K562 (cell line): ENCODE measurements around the gene DCUN1D1. TPM values are rescaled to one million over a fixed set of nuclear protein-coding genes. Genes with fewer than 3 reads are reported as not detected.

Experiments
- CREB1 ChIP-seq, 2 experiments: sonication (generic) in 1 of 2; formaldehyde crosslinking in 1 of 2; IDR thresholded peaks; 2 replicates each; pipeline versions ENCODE4 v1.6.1 to v1.8.0; 2012 to 2022; ENCODE audit warnings: inconsistent platforms in 1 of 2, mild to moderate bottlenecking in 1 of 2, missing genetic modification reagents in 1 of 2, moderate library complexity in 1 of 2
- FOSL1 ChIP-seq: fragments of 200-800 bp; sonication (Bioruptor generic); conservative IDR thresholded peaks from 2 replicates; pipeline ENCODE4 v1.6.1; 2016; ENCODE audit warnings: missing genetic modification characterization, missing compliant biosample characterization
- KAT7 ChIP-seq: sonication (generic); formaldehyde crosslinking; IDR thresholded peaks from 2 replicates; pipeline ENCODE4 v1.8.0; 2022; ENCODE audit warnings: missing genetic modification reagents, mild to moderate bottlenecking, borderline replicate concordance
- MAZ ChIP-seq, 2 experiments: fragments of 450-650 bp in 1 of 2; sonication (generic) in 1 of 2; formaldehyde crosslinking; IDR thresholded peaks in 1 of 2; conservative IDR thresholded peaks in 1 of 2; 2 replicates each; pipeline versions ENCODE4 v1.4.0 to v1.5.0; 2020; ENCODE audit warnings: mild to moderate bottlenecking in 1 of 2, missing genetic modification reagents in 1 of 2
- POLR2AphosphoS5 ChIP-seq: IDR thresholded peaks from 2 replicates; pipeline ENCODE4 v1.6.1; 2011; ENCODE audit warnings: mild to moderate bottlenecking, low read depth, low read length, moderate library complexity; ENCODE audit not compliant: control insufficient read depth, insufficient read depth
- SMARCA4 ChIP-seq: fragments of 450-650 bp; IDR thresholded peaks from 2 replicates; pipeline ENCODE4 v1.6.1; 2016
- TAF1 ChIP-seq: IDR thresholded peaks from 2 replicates; pipeline ENCODE4 v1.6.1; 2011; ENCODE audit warnings: mild to moderate bottlenecking, low read length, moderate library complexity; ENCODE audit not compliant: insufficient read depth, control insufficient read depth, severe bottlenecking; ENCODE audit errors: extremely low read depth
- polyA plus RNA-seq, 8 experiments: library from polyadenylated mRNA; depleted of rRNA in 4 of 8; stranded (reverse) in 5 of 8; unstranded in 3 of 8; fragments of >200 nt; fragmentation: Nextera tagmentation in 2 of 8; fragmentation: Illumina TruSeq in 1 of 8; extraction: Ambion mirVana in 2 of 8; extraction: Trizol in 1 of 8; gene quantifications; 2 replicates each; pipeline versions ENCODE4 v1.2.1 to v1.2.3, GENCODE V29; 2011 to 2014; ENCODE audit warnings: inconsistent platforms in 1 of 8, missing spikeins in 1 of 8
- total RNA-seq, 7 experiments: library from RNA; depleted of rRNA in 6 of 7; stranded (reverse); fragments of >200 nt in 6 of 7; fragmentation: Illumina TruSeq in 2 of 7; extraction: Trizol in 2 of 7; gene quantifications; 2 replicates each; pipeline versions ENCODE4 v1.2.1 to v1.2.3, GENCODE V29; 2011 to 2021; ENCODE audit warnings: low replicate concordance in 1 of 7
- TF ChIP-seq, protein P1 (sequence below), 2 experiments: IDR thresholded peaks; 2 replicates each; pipeline ENCODE4 v1.6.1; 2011; ENCODE audit warnings: borderline replicate concordance in 1 of 2, control low read depth in 1 of 2, low read depth in 1 of 2, low read length in 1 of 2, mild to moderate bottlenecking in 1 of 2, mixed read lengths in 1 of 2, moderate library complexity in 1 of 2; ENCODE audit not compliant: insufficient read depth in 1 of 2, insufficient read length in 1 of 2, poor library complexity in 1 of 2, severe bottlenecking in 1 of 2; ENCODE audit errors: extremely low read depth in 1 of 2
- TF ChIP-seq, protein P2 (sequence below), 2 experiments: fragments of 200-800 bp in 1 of 2; sonication (Bioruptor generic) in 1 of 2; sonication (generic) in 1 of 2; formaldehyde crosslinking in 1 of 2; IDR thresholded peaks in 1 of 2; conservative IDR thresholded peaks in 1 of 2; 2 replicates each; pipeline versions ENCODE4 v1.5.0 to v1.6.1; 2016 to 2020; ENCODE audit warnings: missing compliant biosample characterization in 1 of 2, missing genetic modification characterization in 1 of 2, missing genetic modification reagents in 1 of 2
- TF ChIP-seq, protein P3 (sequence below): fragments of 250-450 bp; sonication (Bioruptor Pico); IDR thresholded peaks from 2 replicates; pipeline ENCODE4 v1.9.0; 2021; ENCODE audit warnings: mild to moderate bottlenecking, inconsistent platforms
- TF ChIP-seq, protein P4 (sequence below): sonication (generic); formaldehyde crosslinking; IDR thresholded peaks from 2 replicates; pipeline ENCODE4 v1.8.0; 2022; ENCODE audit warnings: mild to moderate bottlenecking, missing genetic modification reagents

The DCUN1D1 gene
- total and polyA plus RNA-seq, 9 of the 15 experiments (the other 6 are each of a cell fraction or from before 2014, with no cell fraction given) = 11.4 to 46.8 (median 28.2) TPM

DNA sequence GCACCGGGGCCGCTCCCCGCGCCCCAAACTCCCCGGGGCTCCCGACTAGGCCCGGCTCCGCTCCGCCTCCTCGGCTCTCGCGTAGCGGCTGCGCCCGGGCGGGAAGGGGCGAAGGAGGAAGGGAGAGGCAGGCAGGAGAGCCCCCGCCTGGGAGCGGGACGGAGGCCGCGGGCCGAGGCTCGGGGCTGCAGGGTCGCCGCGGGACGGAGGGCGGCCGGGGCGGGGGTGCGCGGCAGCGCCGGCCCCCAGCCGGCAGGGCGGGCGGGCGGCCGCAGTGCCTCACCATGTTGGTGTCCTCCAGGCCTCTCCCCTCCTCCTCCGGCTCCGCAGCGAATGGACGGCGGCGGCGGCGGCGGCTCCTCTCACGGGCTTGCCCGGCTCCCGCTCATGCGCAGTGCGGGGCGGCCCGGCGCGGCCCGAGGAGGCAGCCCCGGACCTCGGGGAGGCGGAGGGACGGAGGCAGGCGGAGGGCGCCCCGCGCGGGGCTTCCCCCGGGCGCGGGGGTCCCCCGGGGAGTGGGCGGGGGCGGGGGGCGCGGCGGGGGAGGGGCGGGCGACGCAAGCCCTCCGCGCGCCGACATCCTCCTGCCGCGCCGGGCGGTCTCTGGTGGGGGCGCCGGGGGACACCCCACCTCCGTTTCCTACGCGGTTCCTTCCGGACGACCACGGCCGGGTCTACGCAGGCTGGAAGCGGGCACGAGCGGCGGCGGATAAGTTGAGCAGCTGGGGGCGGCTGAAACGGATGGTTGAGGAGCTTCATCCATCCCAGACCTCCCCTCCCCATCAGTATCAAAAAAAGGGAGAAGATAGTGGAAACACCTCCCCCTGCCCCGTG lies at the start of gene DCUN1D1 (continued):
- TF ChIP-seq, protein P1, sequence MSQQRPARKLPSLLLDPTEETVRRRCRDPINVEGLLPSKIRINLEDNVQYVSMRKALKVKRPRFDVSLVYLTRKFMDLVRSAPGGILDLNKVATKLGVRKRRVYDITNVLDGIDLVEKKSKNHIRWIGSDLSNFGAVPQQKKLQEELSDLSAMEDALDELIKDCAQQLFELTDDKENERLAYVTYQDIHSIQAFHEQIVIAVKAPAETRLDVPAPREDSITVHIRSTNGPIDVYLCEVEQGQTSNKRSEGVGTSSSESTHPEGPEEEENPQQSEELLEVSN (IDR thresholded peaks at IDR 0.05; ENCODE audit: borderline replicate concordance in 1 of 2, extremely low read depth in 1 of 2, insufficient read depth in 1 of 2, insufficient read length in 1 of 2, low read depth in 1 of 2, low read length in 1 of 2, poor library complexity in 1 of 2, severe bottlenecking in 1 of 2) = peak in 1 of 2 experiments; percentile 53
- no peak for TF ChIP-seq SMARCA4
- peak in 1 of 2 experiments; percentile 49; a peak in 2 of 4 replicates for TF ChIP-seq MAZ (CRISPR knock-in tag; conservative IDR thresholded peaks at IDR 0.05 in 1 of 2, IDR thresholded peaks at IDR 0.05 in 1 of 2)
- TF ChIP-seq CREB1 (IDR thresholded peaks at IDR 0.05) = no peak
- TF ChIP-seq CREB1 (CRISPR knock-in tag; IDR thresholded peaks at IDR 0.05) = peak; percentile 15; the same call in 1 of the 2 replicates
- TF ChIP-seq TAF1 = peak; percentile 88
- TF ChIP-seq FOSL1 = 0 out of 2 replicates have a peak, but pooled peaks have one; percentile 35
- TF ChIP-seq, protein P2, sequence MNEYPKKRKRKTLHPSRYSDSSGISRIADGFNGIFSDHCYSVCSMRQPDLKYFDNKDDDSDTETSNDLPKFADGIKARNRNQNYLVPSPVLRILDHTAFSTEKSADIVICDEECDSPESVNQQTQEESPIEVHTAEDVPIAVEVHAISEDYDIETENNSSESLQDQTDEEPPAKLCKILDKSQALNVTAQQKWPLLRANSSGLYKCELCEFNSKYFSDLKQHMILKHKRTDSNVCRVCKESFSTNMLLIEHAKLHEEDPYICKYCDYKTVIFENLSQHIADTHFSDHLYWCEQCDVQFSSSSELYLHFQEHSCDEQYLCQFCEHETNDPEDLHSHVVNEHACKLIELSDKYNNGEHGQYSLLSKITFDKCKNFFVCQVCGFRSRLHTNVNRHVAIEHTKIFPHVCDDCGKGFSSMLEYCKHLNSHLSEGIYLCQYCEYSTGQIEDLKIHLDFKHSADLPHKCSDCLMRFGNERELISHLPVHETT (CRISPR knock-in tag; conservative IDR thresholded peaks at IDR 0.05 in 1 of 2, IDR thresholded peaks at IDR 0.05 in 1 of 2) = peak in 1 of 2 experiments; percentile 62; a peak in 2 of 4 replicates
- TF ChIP-seq, protein P3, sequence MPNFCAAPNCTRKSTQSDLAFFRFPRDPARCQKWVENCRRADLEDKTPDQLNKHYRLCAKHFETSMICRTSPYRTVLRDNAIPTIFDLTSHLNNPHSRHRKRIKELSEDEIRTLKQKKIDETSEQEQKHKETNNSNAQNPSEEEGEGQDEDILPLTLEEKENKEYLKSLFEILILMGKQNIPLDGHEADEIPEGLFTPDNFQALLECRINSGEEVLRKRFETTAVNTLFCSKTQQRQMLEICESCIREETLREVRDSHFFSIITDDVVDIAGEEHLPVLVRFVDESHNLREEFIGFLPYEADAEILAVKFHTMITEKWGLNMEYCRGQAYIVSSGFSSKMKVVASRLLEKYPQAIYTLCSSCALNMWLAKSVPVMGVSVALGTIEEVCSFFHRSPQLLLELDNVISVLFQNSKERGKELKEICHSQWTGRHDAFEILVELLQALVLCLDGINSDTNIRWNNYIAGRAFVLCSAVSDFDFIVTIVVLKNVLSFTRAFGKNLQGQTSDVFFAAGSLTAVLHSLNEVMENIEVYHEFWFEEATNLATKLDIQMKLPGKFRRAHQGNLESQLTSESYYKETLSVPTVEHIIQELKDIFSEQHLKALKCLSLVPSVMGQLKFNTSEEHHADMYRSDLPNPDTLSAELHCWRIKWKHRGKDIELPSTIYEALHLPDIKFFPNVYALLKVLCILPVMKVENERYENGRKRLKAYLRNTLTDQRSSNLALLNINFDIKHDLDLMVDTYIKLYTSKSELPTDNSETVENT (CRISPR knock-in tag) = peak; percentile 87
- peak; percentile 70; the same call in 1 of the 2 replicates for TF ChIP-seq POLR2AphosphoS5
- TF ChIP-seq, protein P4, sequence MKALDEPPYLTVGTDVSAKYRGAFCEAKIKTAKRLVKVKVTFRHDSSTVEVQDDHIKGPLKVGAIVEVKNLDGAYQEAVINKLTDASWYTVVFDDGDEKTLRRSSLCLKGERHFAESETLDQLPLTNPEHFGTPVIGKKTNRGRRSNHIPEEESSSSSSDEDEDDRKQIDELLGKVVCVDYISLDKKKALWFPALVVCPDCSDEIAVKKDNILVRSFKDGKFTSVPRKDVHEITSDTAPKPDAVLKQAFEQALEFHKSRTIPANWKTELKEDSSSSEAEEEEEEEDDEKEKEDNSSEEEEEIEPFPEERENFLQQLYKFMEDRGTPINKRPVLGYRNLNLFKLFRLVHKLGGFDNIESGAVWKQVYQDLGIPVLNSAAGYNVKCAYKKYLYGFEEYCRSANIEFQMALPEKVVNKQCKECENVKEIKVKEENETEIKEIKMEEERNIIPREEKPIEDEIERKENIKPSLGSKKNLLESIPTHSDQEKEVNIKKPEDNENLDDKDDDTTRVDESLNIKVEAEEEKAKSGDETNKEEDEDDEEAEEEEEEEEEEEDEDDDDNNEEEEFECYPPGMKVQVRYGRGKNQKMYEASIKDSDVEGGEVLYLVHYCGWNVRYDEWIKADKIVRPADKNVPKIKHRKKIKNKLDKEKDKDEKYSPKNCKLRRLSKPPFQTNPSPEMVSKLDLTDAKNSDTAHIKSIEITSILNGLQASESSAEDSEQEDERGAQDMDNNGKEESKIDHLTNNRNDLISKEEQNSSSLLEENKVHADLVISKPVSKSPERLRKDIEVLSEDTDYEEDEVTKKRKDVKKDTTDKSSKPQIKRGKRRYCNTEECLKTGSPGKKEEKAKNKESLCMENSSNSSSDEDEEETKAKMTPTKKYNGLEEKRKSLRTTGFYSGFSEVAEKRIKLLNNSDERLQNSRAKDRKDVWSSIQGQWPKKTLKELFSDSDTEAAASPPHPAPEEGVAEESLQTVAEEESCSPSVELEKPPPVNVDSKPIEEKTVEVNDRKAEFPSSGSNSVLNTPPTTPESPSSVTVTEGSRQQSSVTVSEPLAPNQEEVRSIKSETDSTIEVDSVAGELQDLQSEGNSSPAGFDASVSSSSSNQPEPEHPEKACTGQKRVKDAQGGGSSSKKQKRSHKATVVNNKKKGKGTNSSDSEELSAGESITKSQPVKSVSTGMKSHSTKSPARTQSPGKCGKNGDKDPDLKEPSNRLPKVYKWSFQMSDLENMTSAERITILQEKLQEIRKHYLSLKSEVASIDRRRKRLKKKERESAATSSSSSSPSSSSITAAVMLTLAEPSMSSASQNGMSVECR (CRISPR knock-in tag) = no peak
- TF ChIP-seq KAT7 (CRISPR knock-in tag) = no peak
